Measurements from ENCODE around the gene NPW. TPM values are rescaled to one million over a fixed set of nuclear protein-coding genes. Genes with fewer than 3 reads are reported as not detected.

The NPW gene
- total and polyA plus RNA-seq, 9 of the 15 experiments (the other 6 are each of a cell fraction or from before 2014, with no cell fraction given) = 0.14 to 4.0 (median 2.6) TPM; not detected in 4

- Histone ChIP-seq H4K20me1 (replicated peaks; ENCODE audit: control insufficient read depth, insufficient read depth, low read length) (peaks cover 4% of the 10 kb centered on the region; the same call in 1 of the 2 replicates), H3K27me3 (ENCODE audit: control insufficient read depth in 2 of 2, insufficient read depth in 2 of 2, low read length in 2 of 2) (no peaks in the 10 kb centered on the region), H3K4me1 (replicated peaks in 1 of 2; ENCODE audit: control insufficient read depth in 2 of 2, insufficient read depth in 2 of 2, low read length in 2 of 2) (peaks cover 0 to 55% of the 10 kb centered on the region in 2 experiments; a peak in 2 of 5 replicates), H3K36me3 (ENCODE audit: control insufficient read depth, insufficient read depth, low read length) (peaks cover 32% of the 10 kb centered on the region; the same call in 1 of the 3 replicates), H3K4me3 (no peak overlapping the region), H3K9me1 (ENCODE audit: control insufficient read depth, insufficient read depth, low read length) (no peaks in the 10 kb centered on the region), H3K27ac (ENCODE audit: extremely low read depth, low read depth, low read length) (no peak overlapping the region), H3K4me2 (ENCODE audit: insufficient read depth, low read length) (no peak overlapping the region), H3K9ac (ENCODE audit: insufficient read depth in 1 of 2, low read depth in 2 of 2, low read length in 2 of 2) (peak overlapping the region in 1 of 2 experiments; percentile 64; a peak in 2 of 4 replicates), H3K79me2 (ENCODE audit: control insufficient read depth, insufficient read depth, low read length) (no peaks in the 10 kb centered on the region), H3K9me3 (replicated peaks; ENCODE audit: control insufficient read depth, insufficient read depth, low read depth, low read length) (no peaks in the 10 kb centered on the region), H2AFZ (ENCODE audit: low read depth, low read length) (no peak overlapping the region)
- CTCF ChIA-PET (ENCODE audit: low intra/inter-chr PET ratio) = interaction anchor here (0.5 kb wide), 1 partner anchor 34 kb away, joined by 3 read pairs; no protein-coding TSS in a partner anchor
- TF ChIP-seq CHD7 (IDR thresholded peaks at IDR 0.05; ENCODE audit: low read depth, low read length) (no peak), MBD2 (IDR thresholded peaks at IDR 0.05; ENCODE audit: borderline replicate concordance, low read depth) (no peak), ZNF146 (CRISPR knock-in tag; IDR thresholded peaks at IDR 0.05; ENCODE audit: unreplicated experiment) (no peak), CBX3 (IDR thresholded peaks at IDR 0.05; ENCODE audit: borderline replicate concordance in 1 of 2, low read length in 2 of 2) (no peak)
- in situ Hi-C loops (cut with MboI) (no loop called here), intact Hi-C loops (cut with micrococcal nuclease) (no loop called here)
- POLR2A ChIA-PET = interaction anchor here (0.8 to 1.3 kb wide), 2 partner anchors 10 to 13 kb away, joined by 3 to 6 read pairs; partner anchors contain the start of genes NTHL1 and TSC2
- no peak for DNase-seq (ENCODE audit: extremely low read depth in 1 of 4, low spot score in 3 of 4)
- BruUV-seq (replicated peaks) = no TSS peak
- no peak for FAIRE-seq
- no peak for ATAC-seq
- WGBS (ENCODE audit: insufficient coverage, low coverage, missing lambda C conversion rate) = 88% methylated on average over 8 of the region's 10 CpGs
Measured at GRCh38 chr16:2057438-2057837, 37.9 kb downstream of the NPW start.

Data from K562 (cell line).